WTC11 (cell line): ENCODE measurements around the gene MSI2. TPM values are rescaled to one million over a fixed set of nuclear protein-coding genes. Genes with fewer than 3 reads are reported as not detected.

ENCODE experiments used
- ATAC-seq: fragments of 200-7000 bp; cut with Tn5 transposase; 2 replicates; pipeline ENCODE4 v1.10.0; 2021; ENCODE audit warnings: mild to moderate bottlenecking, moderate library complexity
- CTCF ChIA-PET: fragments of 300-600 bp; sonication (Branson Sonifier 250); formaldehyde crosslinking; loops from one replicate; lab custom pipeline; 2021; ENCODE audit warnings: antibody characterized with exemption; lab: Charles Lee
- POLR2A ChIA-PET: fragments of 350-600 bp; sonication (Branson Sonifier 250); formaldehyde crosslinking; loops from one replicate; lab custom pipeline; 2021; ENCODE audit warnings: antibody characterized with exemption; lab: Charles Lee
- DNase-seq: peaks from one replicate; pipeline ENCODE4 v3.0.0; 2021; ENCODE audit warnings: low spot score
- H3K27ac Mint-ChIP-seq: 2 replicates; pipeline ENCODE4 v1.8.0; 2021; ENCODE audit warnings: mixed read lengths
- H3K27me3 Mint-ChIP-seq: 2 replicates; pipeline ENCODE4 v1.8.0; 2021; ENCODE audit warnings: low read depth, mild to moderate bottlenecking, moderate library complexity, mixed read lengths
- H3K36me3 Mint-ChIP-seq: 2 replicates; pipeline ENCODE4 v1.8.0; 2021; ENCODE audit warnings: mixed read lengths
- H3K4me1 Mint-ChIP-seq: 2 replicates; pipeline ENCODE4 v1.8.0; 2022; ENCODE audit warnings: mixed read lengths
- H3K4me3 Mint-ChIP-seq: 2 replicates; pipeline ENCODE4 v1.8.0; 2021; ENCODE audit warnings: mild to moderate bottlenecking, moderate library complexity, mixed read lengths
- H3K9me3 Mint-ChIP-seq: 2 replicates; pipeline ENCODE4 v1.8.0; 2021; ENCODE audit warnings: mixed read lengths
- EMX1 ChIP-seq: fragments of 250-450 bp; sonication (Bioruptor Pico); IDR thresholded peaks from 2 replicates; pipeline ENCODE4 v1.8.0; 2021; ENCODE audit warnings: mild to moderate bottlenecking
- FOXJ3 ChIP-seq: sonication (generic); formaldehyde crosslinking; IDR thresholded peaks from 2 replicates; pipeline ENCODE4 v1.9.0; 2021; ENCODE audit warnings: missing genetic modification reagents, mild to moderate bottlenecking, borderline replicate concordance
- FOXP4 ChIP-seq: sonication (generic); formaldehyde crosslinking; IDR thresholded peaks from 2 replicates; pipeline ENCODE4 v1.8.0; 2022; ENCODE audit warnings: mild to moderate bottlenecking, missing genetic modification reagents
- GABPB1 ChIP-seq: sonication (generic); formaldehyde crosslinking; IDR thresholded peaks from 2 replicates; pipeline ENCODE4 v1.8.1; 2023; ENCODE audit warnings: mild to moderate bottlenecking, missing genetic modification reagents
- IRF2 ChIP-seq: sonication (generic); formaldehyde crosslinking; IDR thresholded peaks from 2 replicates; pipeline ENCODE4 v1.8.0; 2022; ENCODE audit warnings: low read depth, missing genetic modification reagents, borderline replicate concordance
- JUN ChIP-seq: sonication (generic); formaldehyde crosslinking; IDR thresholded peaks from 2 replicates; pipeline ENCODE4 v1.8.0; 2023; ENCODE audit warnings: mild to moderate bottlenecking, missing genetic modification reagents
- NFE2L1 ChIP-seq: sonication (generic); formaldehyde crosslinking; IDR thresholded peaks from 2 replicates; pipeline ENCODE4 v1.8.1; 2023; ENCODE audit warnings: missing genetic modification reagents
- NR1H2 ChIP-seq: sonication (generic); formaldehyde crosslinking; IDR thresholded peaks from 2 replicates; pipeline ENCODE4 v1.9.0; 2021; ENCODE audit warnings: mild to moderate bottlenecking, moderate library complexity, missing genetic modification reagents
- NR2C2 ChIP-seq: sonication (generic); formaldehyde crosslinking; IDR thresholded peaks from 2 replicates; pipeline ENCODE4 v1.8.0; 2022; ENCODE audit warnings: mild to moderate bottlenecking, missing genetic modification reagents
- NR3C1 ChIP-seq: sonication (generic); formaldehyde crosslinking; conservative IDR thresholded peaks from 2 replicates; pipeline ENCODE4 v1.8.1; 2023; ENCODE audit warnings: low read depth, mild to moderate bottlenecking, missing genetic modification reagents
- OVOL2 ChIP-seq: fragments of 250-450 bp; sonication (Bioruptor Pico); IDR thresholded peaks from 2 replicates; pipeline ENCODE4 v1.9.0; 2021; ENCODE audit warnings: mild to moderate bottlenecking, borderline replicate concordance
- SMAD3 ChIP-seq: sonication (generic); formaldehyde crosslinking; IDR thresholded peaks from 2 replicates; pipeline ENCODE4 v1.8.0; 2022; ENCODE audit warnings: missing genetic modification reagents, mild to moderate bottlenecking, borderline replicate concordance
- USF2 ChIP-seq: sonication (generic); formaldehyde crosslinking; IDR thresholded peaks from 2 replicates; pipeline ENCODE4 v1.8.1; 2023; ENCODE audit warnings: mild to moderate bottlenecking, missing genetic modification reagents, moderate library complexity
- ZNF232 ChIP-seq: sonication (generic); formaldehyde crosslinking; IDR thresholded peaks from 2 replicates; pipeline ENCODE4 v1.8.0; 2022; ENCODE audit warnings: mild to moderate bottlenecking, missing genetic modification reagents
- ZNF396 ChIP-seq: fragments of 250-450 bp; sonication (Bioruptor Pico); IDR thresholded peaks from 2 replicates; pipeline ENCODE4 v1.8.0; 2021; ENCODE audit warnings: mild to moderate bottlenecking, moderate library complexity, borderline replicate concordance
- ZNF425 ChIP-seq: fragments of 250-450 bp; sonication (Bioruptor Pico); conservative IDR thresholded peaks from 2 replicates; pipeline ENCODE4 v1.9.0; 2021; ENCODE audit warnings: mild to moderate bottlenecking
- total RNA-seq: library from RNA; stranded (reverse); gene quantifications from 3 replicates; pipeline ENCODE4 v1.2.3, GENCODE V29; 2021
- TF ChIP-seq, protein P1 (sequence below): sonication (generic); formaldehyde crosslinking; IDR thresholded peaks from 2 replicates; pipeline ENCODE4 v1.8.0; 2023; ENCODE audit warnings: missing genetic modification reagents, mild to moderate bottlenecking, borderline replicate concordance
- TF ChIP-seq, protein P2 (sequence below): fragments of 250-450 bp; sonication (Bioruptor Pico); IDR thresholded peaks from 2 replicates; pipeline ENCODE4 v2.1.2; 2022; ENCODE audit warnings: mild to moderate bottlenecking, moderate library complexity

The MSI2 gene
- total RNA-seq, 1 experiment from 2014 or later: 82.1 TPM

GRCh38 chr17:57532966-57533365 is 276.6 kb downstream of the MSI2 start:
- TF ChIP-seq, protein P1, sequence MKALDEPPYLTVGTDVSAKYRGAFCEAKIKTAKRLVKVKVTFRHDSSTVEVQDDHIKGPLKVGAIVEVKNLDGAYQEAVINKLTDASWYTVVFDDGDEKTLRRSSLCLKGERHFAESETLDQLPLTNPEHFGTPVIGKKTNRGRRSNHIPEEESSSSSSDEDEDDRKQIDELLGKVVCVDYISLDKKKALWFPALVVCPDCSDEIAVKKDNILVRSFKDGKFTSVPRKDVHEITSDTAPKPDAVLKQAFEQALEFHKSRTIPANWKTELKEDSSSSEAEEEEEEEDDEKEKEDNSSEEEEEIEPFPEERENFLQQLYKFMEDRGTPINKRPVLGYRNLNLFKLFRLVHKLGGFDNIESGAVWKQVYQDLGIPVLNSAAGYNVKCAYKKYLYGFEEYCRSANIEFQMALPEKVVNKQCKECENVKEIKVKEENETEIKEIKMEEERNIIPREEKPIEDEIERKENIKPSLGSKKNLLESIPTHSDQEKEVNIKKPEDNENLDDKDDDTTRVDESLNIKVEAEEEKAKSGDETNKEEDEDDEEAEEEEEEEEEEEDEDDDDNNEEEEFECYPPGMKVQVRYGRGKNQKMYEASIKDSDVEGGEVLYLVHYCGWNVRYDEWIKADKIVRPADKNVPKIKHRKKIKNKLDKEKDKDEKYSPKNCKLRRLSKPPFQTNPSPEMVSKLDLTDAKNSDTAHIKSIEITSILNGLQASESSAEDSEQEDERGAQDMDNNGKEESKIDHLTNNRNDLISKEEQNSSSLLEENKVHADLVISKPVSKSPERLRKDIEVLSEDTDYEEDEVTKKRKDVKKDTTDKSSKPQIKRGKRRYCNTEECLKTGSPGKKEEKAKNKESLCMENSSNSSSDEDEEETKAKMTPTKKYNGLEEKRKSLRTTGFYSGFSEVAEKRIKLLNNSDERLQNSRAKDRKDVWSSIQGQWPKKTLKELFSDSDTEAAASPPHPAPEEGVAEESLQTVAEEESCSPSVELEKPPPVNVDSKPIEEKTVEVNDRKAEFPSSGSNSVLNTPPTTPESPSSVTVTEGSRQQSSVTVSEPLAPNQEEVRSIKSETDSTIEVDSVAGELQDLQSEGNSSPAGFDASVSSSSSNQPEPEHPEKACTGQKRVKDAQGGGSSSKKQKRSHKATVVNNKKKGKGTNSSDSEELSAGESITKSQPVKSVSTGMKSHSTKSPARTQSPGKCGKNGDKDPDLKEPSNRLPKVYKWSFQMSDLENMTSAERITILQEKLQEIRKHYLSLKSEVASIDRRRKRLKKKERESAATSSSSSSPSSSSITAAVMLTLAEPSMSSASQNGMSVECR (CRISPR knock-in tag): no peak
- TF ChIP-seq NFE2L1 (CRISPR knock-in tag): no peak
- TF ChIP-seq, protein P2, sequence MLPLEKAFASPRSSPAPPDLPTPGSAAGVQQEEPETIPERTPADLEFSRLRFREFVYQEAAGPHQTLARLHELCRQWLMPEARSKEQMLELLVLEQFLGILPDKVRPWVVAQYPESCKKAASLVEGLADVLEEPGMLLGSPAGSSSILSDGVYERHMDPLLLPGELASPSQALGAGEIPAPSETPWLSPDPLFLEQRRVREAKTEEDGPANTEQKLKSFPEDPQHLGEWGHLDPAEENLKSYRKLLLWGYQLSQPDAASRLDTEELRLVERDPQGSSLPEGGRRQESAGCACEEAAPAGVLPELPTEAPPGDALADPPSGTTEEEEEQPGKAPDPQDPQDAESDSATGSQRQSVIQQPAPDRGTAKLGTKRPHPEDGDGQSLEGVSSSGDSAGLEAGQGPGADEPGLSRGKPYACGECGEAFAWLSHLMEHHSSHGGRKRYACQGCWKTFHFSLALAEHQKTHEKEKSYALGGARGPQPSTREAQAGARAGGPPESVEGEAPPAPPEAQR (CRISPR knock-in tag): no peak
- no peak for TF ChIP-seq GABPB1 (CRISPR knock-in tag)
- no peak for TF ChIP-seq FOXP4 (CRISPR knock-in tag)
- no peak for TF ChIP-seq IRF2
- no peak for TF ChIP-seq SMAD3 (CRISPR knock-in tag)
- TF ChIP-seq NR1H2: no peak
- ChIA-PET POLR2A (no interaction called here), CTCF (no interaction called here)
- no peak for DNase-seq
- Mint-ChIP-seq H3K4me1 (peaks cover 41% of the 10 kb centered on the region), H3K36me3 (no peaks in the 10 kb centered on the region), H3K4me3 (no peak overlapping the region), H3K9me3 (no peaks in the 10 kb centered on the region), H3K27me3 (no peaks in the 10 kb centered on the region), H3K27ac (no peak overlapping the region; the same call in 1 of the 2 replicates)
- no peak for ATAC-seq

- no peak overlapping the region for H3K4me3 Mint-ChIP-seq
- POLR2A ChIA-PET: no interaction called here
- H3K36me3 Mint-ChIP-seq: no peaks in the 10 kb centered on the region
- no peak for TF ChIP-seq EMX1 (CRISPR knock-in tag)
- no peak for TF ChIP-seq USF2 (CRISPR knock-in tag)
- no peak for TF ChIP-seq JUN (CRISPR knock-in tag)
- CTCF ChIA-PET: interaction anchor here (0.6 kb wide), 1 partner anchor 63 kb away, joined by 4 read pairs; no protein-coding TSS in a partner anchor
- ATAC-seq (no peak), DNase-seq (no peak)
- peaks cover 48% of the 10 kb centered on the region for H3K4me1 Mint-ChIP-seq
- H3K27me3 Mint-ChIP-seq: no peaks in the 10 kb centered on the region
- H3K27ac Mint-ChIP-seq: no peak overlapping the region
- H3K9me3 Mint-ChIP-seq: no peaks in the 10 kb centered on the region
These were observed 277.5 kb downstream of the MSI2 start for GRCh38 chr17:57533684-57534305.

- peak overlapping the region; percentile 61; the same call in 1 of the 2 replicates for H3K27ac Mint-ChIP-seq
- TF ChIP-seq NR3C1 (CRISPR knock-in tag): no peak
- no peak for TF ChIP-seq NR2C2 (CRISPR knock-in tag)
- TF ChIP-seq FOXJ3: no peak
- TF ChIP-seq ZNF232 (CRISPR knock-in tag): no peak
- no peak for TF ChIP-seq OVOL2 (CRISPR knock-in tag)
- TF ChIP-seq ZNF425 (CRISPR knock-in tag): no peak
- TF ChIP-seq ZNF396 (CRISPR knock-in tag): no peak
- H3K36me3 Mint-ChIP-seq: no peaks in the 10 kb centered on the region
- peaks cover 40% of the 10 kb centered on the region for H3K4me1 Mint-ChIP-seq
- no peak overlapping the region for H3K4me3 Mint-ChIP-seq
- ChIA-PET POLR2A (no interaction called here), CTCF (interaction anchor here (0.5 kb wide), 1 partner anchor 501 kb away, joined by 3 read pairs; no protein-coding TSS in a partner anchor)
- H3K9me3 Mint-ChIP-seq: no peaks in the 10 kb centered on the region
- ATAC-seq: no peak
- no peak for DNase-seq
- H3K27me3 Mint-ChIP-seq: no peaks in the 10 kb centered on the region
These were observed 278.5 kb downstream of the MSI2 start for GRCh38 chr17:57534863-57535248.
